Pancreas (tissue), 10 donors: ENCODE data around the gene CD34. TPM values are rescaled to one million over a fixed set of nuclear protein-coding genes. Genes with fewer than 3 reads are reported as not detected.

Experiments used
- ATAC-seq, 4 donors: fragments of 200-7000 bp; cut with Tn5 transposase; one replicate each; pipeline versions ENCODE4 v1.8.0 to v1.9.1; 2020; ENCODE audit warnings: mild to moderate bottlenecking in 4 of 4, moderate library complexity in 4 of 4
- DNase-seq, 6 donors: peaks; one replicate each; pipeline ENCODE4 v3.0.0-alpha.2; 2020
- FAIRE-seq: peaks from 2 replicates; lab custom pipeline; 2012; peaks lifted over from hg19 to GRCh38; lab: Jason Lieb, UNC
- H3K27ac ChIP-seq, 4 donors: fragments of 200-600 bp; sonication (generic); 1 replicate in 3 of 4; 2 replicates in 1 of 4; pipeline versions ENCODE4 v1.5.0 to v1.8.0; 2020
- H3K27me3 ChIP-seq, 4 donors: fragments of 200-600 bp; one replicate each; pipeline ENCODE4 v1.8.0; 2021
- H3K36me3 ChIP-seq, 3 donors: fragments of 200-600 bp; sonication (generic) in 1 of 3; one replicate each; pipeline versions ENCODE4 v1.5.0 to v1.8.0; 2020 to 2021
- H3K4me1 ChIP-seq, 3 donors: fragments of 200-600 bp; one replicate each; pipeline ENCODE4 v1.8.0; 2021
- H3K4me3 ChIP-seq, 4 donors: fragments of 200-600 bp; sonication (generic) in 2 of 4; one replicate each; pipeline versions ENCODE4 v1.5.0 to v1.8.0; 2020 to 2021
- H3K9me3 ChIP-seq, 4 donors: fragments of 200-600 bp; one replicate each; pipeline ENCODE4 v1.8.0; 2021
- CTCF ChIP-seq, 4 donors: fragments of 200-600 bp; sonication (generic) in 3 of 4; IDR thresholded peaks; one replicate each; pipeline versions ENCODE4 v1.5.0 to v1.8.0; 2021; ENCODE audit warnings: antibody characterized with exemption in 4 of 4
- WGBS, 2 donors: extraction: QIAGEN DNeasy Blood & Tissue Kit; methylation state at CpG; one replicate each; pipeline ENCODE4 v1.1.7; 2013; 5-methylcytosine and 5-hydroxymethylcytosine counted together
- intact Hi-C, 3 donors: fragments of 100-400 bp; cut with DNase I; formaldehyde crosslinking; loops; one replicate each; pipeline versions ENCODE4 v1.11.1 to v1.14.2; 2022
- polyA plus RNA-seq, 2 donors: library from polyadenylated mRNA; stranded (reverse); fragments of 200-250 nt; gene quantifications; one replicate each; pipeline ENCODE4 v1.2.3, GENCODE V29; 2013
- total RNA-seq, 6 donors: library from RNA; stranded (reverse); fragmentation: NEBNext Ultra II Directional in 4 of 6; extraction: Animal tissue kit (Norgen Biotek cat#: 25700) in 4 of 6; gene quantifications; one replicate each; pipeline versions ENCODE4 v1.2.1 to v1.2.4, GENCODE V29; 2021 to 2023
- donor health status: healthy with polysubstance abuse.
- donor health status: DM: no; HTN: no; CAD: no; lungs with moderate emphysema.
- donor health status: DM: no; HTN: no; CAD: no.
- donor health status: control.
- donor health status: control.
- donor health status: Bipolar disorder and iron deficiency.
- donor health status: DM: yes; HTN: yes; CAD: no.
- donor health status: DM: no; HTN: no; CAD: no.
- donor health status: DM: no; HTN: no; CAD: no.
- donor health status: DM: yes; HTN: yes; CAD: no.

The CD34 gene
- total and polyA plus RNA-seq, 8 donors: 5.2 to 11.9 (median 8.1) TPM

GRCh38 chr1:207833381-207833780 is 77.5 kb downstream of the CD34 start:
- no peak for FAIRE-seq
- no peak for DNase-seq
- ATAC-seq: no peak
- H3K27ac ChIP-seq: no peak overlapping the region
- WGBS, 2 donors: 88 to 90% methylated on average over 6 of the region's 6 CpGs
- H3K4me3 ChIP-seq: no peak overlapping the region
- no peak for TF ChIP-seq CTCF (IDR thresholded peaks at IDR 0.05)
- H3K4me1 ChIP-seq: peaks cover 12 to 29% (median 17%) of the 10 kb centered on the region in 3 donors
- H3K9me3 ChIP-seq: no peaks in the 10 kb centered on the region
- intact Hi-C loops: loop anchor here in 2 of 3 donors (5.0 kb wide), 1 partner anchor 34 kb away; no protein-coding TSS in a partner anchor
- H3K36me3 ChIP-seq: no peaks in the 10 kb centered on the region
- no peaks in the 10 kb centered on the region for H3K27me3 ChIP-seq

- no peaks in the 10 kb centered on the region for H3K9me3 ChIP-seq
- no peaks in the 10 kb centered on the region for H3K27me3 ChIP-seq
- no peak overlapping the region for H3K4me3 ChIP-seq
- H3K36me3 ChIP-seq: no peaks in the 10 kb centered on the region
- H3K4me1 ChIP-seq: peaks cover 13 to 31% (median 17%) of the 10 kb centered on the region in 3 donors
- intact Hi-C loops: loop anchor here in 2 of 3 donors (5.0 kb wide), 1 partner anchor 35 kb away; no protein-coding TSS in a partner anchor
- no peak for ATAC-seq
- 96 to 97% methylated on average over 8 of the region's 8 CpGs for WGBS, 2 donors
- DNase-seq: no peak
- FAIRE-seq: no peak
- no peak overlapping the region for H3K27ac ChIP-seq
- no peak for TF ChIP-seq CTCF (IDR thresholded peaks at IDR 0.05)
Observed at GRCh38 chr1:207832796-207833195, 78.1 kb downstream of the CD34 start.

- Histone ChIP-seq H3K36me3 (no peaks in the 10 kb centered on the region), H3K4me3 (no peak overlapping the region), H3K27ac (no peak overlapping the region), H3K27me3 (no peaks in the 10 kb centered on the region), H3K9me3 (no peaks in the 10 kb centered on the region), H3K4me1 (peaks cover 23 to 40% (median 24%) of the 10 kb centered on the region in 3 donors)
- no peak for TF ChIP-seq CTCF (IDR thresholded peaks at IDR 0.05)
- FAIRE-seq: no peak
- WGBS, 2 donors: 82 to 90% methylated on average over 9 of the region's 9 CpGs
- ATAC-seq: no peak
- intact Hi-C loops: loop anchor here in 2 of 3 donors (5.0 kb wide), 1 partner anchor 36 kb away; no protein-coding TSS in a partner anchor
- DNase-seq: no peak
Observed at GRCh38 chr1:207831517-207832327, 79.2 kb downstream of the CD34 start.

Other genes with a start within 250 kb of the CD34 start
- gene CD46, start 159.1 kb downstream of the CD34 start, total RNA-seq: 100 to 1,000 TPM; 101 to 172 (median 116) TPM
- gene CD46, start 159.1 kb downstream of the CD34 start, polyA plus RNA-seq: 100 to 1,000 TPM in 1 of 2 donors, 10 to 100 TPM in 1; 59.8 to 141 TPM